ENCODE data around the gene EFNA1.
A peak's percentile ranks its signal among the peaks of the same experiment; 100 is the strongest.

EFNA1 gene, protein sequence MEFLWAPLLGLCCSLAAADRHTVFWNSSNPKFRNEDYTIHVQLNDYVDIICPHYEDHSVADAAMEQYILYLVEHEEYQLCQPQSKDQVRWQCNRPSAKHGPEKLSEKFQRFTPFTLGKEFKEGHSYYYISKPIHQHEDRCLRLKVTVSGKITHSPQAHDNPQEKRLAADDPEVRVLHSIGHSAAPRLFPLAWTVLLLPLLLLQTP

DNA sequence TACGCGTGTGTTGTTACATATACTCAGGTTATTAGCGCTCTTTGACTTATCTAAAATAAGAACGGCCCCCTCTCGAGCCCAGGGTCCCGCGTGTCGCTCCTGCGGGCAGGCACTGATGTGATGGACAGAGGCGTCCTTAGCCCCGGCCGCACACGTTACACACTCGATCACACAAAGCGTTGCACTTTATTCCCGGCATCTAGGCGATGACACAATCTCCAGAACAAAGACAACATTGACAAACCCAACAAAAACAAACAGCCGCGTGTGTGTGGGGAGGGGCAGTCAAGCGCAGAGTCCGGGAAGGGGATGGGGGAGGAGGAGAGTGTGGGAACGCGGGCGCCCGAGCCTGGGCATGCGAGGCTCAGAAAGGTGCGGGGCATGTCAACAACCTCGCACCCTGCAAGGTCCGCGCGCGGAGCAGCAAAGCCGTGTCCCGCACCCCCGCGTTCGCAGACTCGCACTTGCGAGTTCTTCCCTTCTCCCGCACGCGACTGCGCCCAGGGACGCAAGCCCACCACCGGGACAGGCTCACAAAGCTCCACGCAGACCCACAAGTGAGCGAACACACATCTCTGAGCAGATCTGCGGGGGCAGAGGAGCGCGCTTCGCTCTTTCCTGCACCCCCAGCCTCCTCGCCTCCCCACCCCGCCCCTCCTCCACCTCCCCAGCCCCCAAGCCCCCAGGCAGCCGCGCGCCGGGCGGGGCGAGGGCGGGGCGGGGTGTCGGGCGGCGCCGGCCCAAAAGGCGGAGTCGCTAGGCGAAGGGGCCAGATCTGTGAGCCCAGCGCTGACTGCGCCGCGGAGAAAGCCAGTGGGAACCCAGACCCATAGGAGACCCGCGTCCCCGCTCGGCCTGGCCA is at the start of gene EFNA1:
TSS of gene EFNA1 (plus strand) at position 772 of the 862 bp plus-strand sequence. CDS start 102 bp downstream, outside the sequence.
- no peak for TF ChIP-seq CTCF (conservative IDR thresholded peaks at IDR 0.05; ENCODE audit: low read depth, low read length)
- DNase-seq (ENCODE audit: low read depth): no peak
- peak within 1 kb of the TSS; percentile 49 for H3K4me3 ChIP-seq (ENCODE audit: low read length)

GRCh38 chr1:155078469-155079209 is 49.0 kb upstream of the EFNA1 start, which contains the start of gene EFNA3:
Gene EFNA3 (plus strand): TSS chr1:155078837. CDS start chr1:155078942, 105 bp downstream.
- DNase-seq (ENCODE audit: low read depth): no peak
- peak within 1 kb of the TSS; percentile 35 for H3K4me3 ChIP-seq (ENCODE audit: low read length)
- TF ChIP-seq CTCF (conservative IDR thresholded peaks at IDR 0.05; ENCODE audit: low read depth, low read length): no peak

- TF ChIP-seq CTCF (conservative IDR thresholded peaks at IDR 0.05; ENCODE audit: low read depth, low read length): no peak
- H3K4me3 ChIP-seq (ENCODE audit: low read length): peak overlapping the region; percentile 35
- DNase-seq (ENCODE audit: low read depth): no peak
Measured at GRCh38 chr1:155079210-155079486, 48.5 kb upstream of the EFNA1 start.

GRCh38 chr1:155079487-155080311 is 48.0 kb upstream of the EFNA1 start:
- no peak overlapping the region for H3K4me3 ChIP-seq (ENCODE audit: low read length)
- TF ChIP-seq CTCF (conservative IDR thresholded peaks at IDR 0.05; ENCODE audit: low read depth, low read length): no peak

DNA sequence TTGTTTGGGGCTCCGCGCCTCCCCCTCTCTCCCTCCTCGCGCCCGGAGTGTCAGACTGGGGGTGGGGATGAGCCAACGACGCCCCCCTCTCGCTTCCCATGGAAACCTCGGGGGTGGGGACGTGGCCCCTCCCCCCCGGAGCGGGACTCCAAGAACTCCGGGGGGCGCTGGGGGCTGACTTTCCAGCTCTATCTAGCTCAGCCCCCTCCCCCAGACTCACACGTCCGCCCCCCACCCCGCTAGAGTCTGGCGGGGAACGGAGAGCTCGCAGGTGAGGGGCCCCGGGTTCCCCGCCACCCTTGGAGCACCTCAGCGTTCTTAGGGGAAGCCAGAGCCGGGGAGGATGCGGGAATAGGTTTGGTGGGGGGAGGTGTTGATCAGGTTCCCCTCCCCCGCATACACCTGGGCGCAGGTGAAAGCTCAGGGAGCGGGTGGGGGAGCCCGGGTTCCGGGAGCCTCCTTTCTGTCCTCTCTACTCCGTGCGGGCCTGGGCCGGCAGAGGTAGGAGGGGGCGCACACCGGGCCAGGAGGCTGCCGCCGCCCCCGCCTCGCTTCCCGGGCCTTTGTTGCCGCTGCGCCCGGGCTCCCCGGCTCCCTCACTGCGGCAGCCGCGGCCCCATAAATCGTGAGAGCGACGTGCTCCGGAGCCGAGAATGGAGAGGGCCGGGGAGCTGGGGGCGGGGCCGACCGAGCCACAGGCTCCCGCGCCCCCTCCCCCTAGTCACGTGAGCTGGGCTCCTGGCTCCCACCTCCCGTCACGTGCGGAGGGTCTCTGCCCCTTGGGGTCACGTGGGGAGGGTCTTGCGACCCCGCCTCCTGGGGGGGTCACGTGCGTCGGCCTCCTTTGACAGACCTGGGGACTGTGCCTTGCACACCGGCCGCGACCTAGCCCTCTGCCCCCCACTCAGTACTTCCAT is 47.1 kb upstream of the EFNA1 start:
- no peak for TF ChIP-seq CTCF (conservative IDR thresholded peaks at IDR 0.05; ENCODE audit: low read depth, low read length)
- H3K4me3 ChIP-seq (ENCODE audit: low read length): no peak overlapping the region

More at GRCh38 chr1:155079487-155080311, 48.0 kb upstream of the EFNA1 start:
- no peak for DNase-seq (ENCODE audit: low read depth)

More for the DNA sequence above, 47.1 kb upstream of the EFNA1 start:
- DNase-seq (ENCODE audit: low read depth): no peak
